HepG2 (cell line): ENCODE measurements around the gene CFAP70. TPM values are rescaled to one million over a fixed set of nuclear protein-coding genes. Genes with fewer than 3 reads are reported as not detected.

Source experiments
- HOXD1 ChIP-seq: sonication (generic); formaldehyde crosslinking; IDR thresholded peaks from 2 replicates; pipeline ENCODE4 v1.5.0; 2020; ENCODE audit warnings: missing genetic modification reagents
- KDM1A ChIP-seq: IDR thresholded peaks from 2 replicates; pipeline ENCODE4 v1.6.1; 2016; ENCODE audit warnings: missing compliant biosample characterization
- MTA1 ChIP-seq: sonication (generic); formaldehyde crosslinking; IDR thresholded peaks from 2 replicates; pipeline ENCODE4 v1.4.0; 2020; ENCODE audit warnings: missing genetic modification reagents, mild to moderate bottlenecking, borderline replicate concordance
- NCOA1 ChIP-seq: sonication (generic); formaldehyde crosslinking; IDR thresholded peaks from 2 replicates; pipeline ENCODE4 v1.9.0; 2021; ENCODE audit warnings: missing genetic modification reagents
- NR2F1 ChIP-seq, 2 experiments: fragments of 450-650 bp in 1 of 2; formaldehyde crosslinking in 1 of 2; IDR thresholded peaks; 2 replicates each; pipeline versions ENCODE4 v1.5.0 to v1.6.1; 2016 to 2020; ENCODE audit warnings: mild to moderate bottlenecking in 1 of 2, missing compliant biosample characterization in 1 of 2, missing genetic modification reagents in 1 of 2, moderate library complexity in 1 of 2
- REL ChIP-seq: sonication (generic); formaldehyde crosslinking; conservative IDR thresholded peaks from 2 replicates; pipeline ENCODE4 v1.8.0; 2022; ENCODE audit warnings: mild to moderate bottlenecking, missing genetic modification reagents, moderate library complexity
- RXRB ChIP-seq: IDR thresholded peaks from 2 replicates; pipeline ENCODE4 v1.6.1; 2016; ENCODE audit warnings: borderline replicate concordance, missing genetic modification reagents, missing compliant biosample characterization
- SMAD9 ChIP-seq: sonication (generic); formaldehyde crosslinking; IDR thresholded peaks from 2 replicates; pipeline ENCODE4 v1.5.1; 2020; ENCODE audit warnings: mild to moderate bottlenecking, missing genetic modification reagents
- ZFYVE20 ChIP-seq: sonication (generic); formaldehyde crosslinking; IDR thresholded peaks from 2 replicates; pipeline ENCODE4 v1.8.0; 2023; ENCODE audit warnings: low read depth, mild to moderate bottlenecking, moderate library complexity, missing genetic modification reagents, borderline replicate concordance
- ZNF691 ChIP-seq: sonication (generic); formaldehyde crosslinking; IDR thresholded peaks from 2 replicates; pipeline ENCODE4 v1.4.0; 2020; ENCODE audit warnings: missing genetic modification reagents, low read depth, mild to moderate bottlenecking, borderline replicate concordance
- ZNF768 ChIP-seq: sonication (generic); formaldehyde crosslinking; IDR thresholded peaks from 2 replicates; pipeline ENCODE4 v1.4.0; 2020; ENCODE audit warnings: missing genetic modification reagents
- ZSCAN30 ChIP-seq: sonication (generic); formaldehyde crosslinking; IDR thresholded peaks from 2 replicates; pipeline ENCODE4 v1.5.0; 2020; ENCODE audit warnings: mild to moderate bottlenecking, missing genetic modification reagents
- polyA plus RNA-seq, 8 experiments: library from polyadenylated mRNA; depleted of rRNA in 3 of 8; stranded (reverse) in 7 of 8; unstranded in 1 of 8; fragments of >200 nt; fragmentation: Illumina TruSeq in 4 of 8; extraction: Trizol in 4 of 8; gene quantifications; 2 replicates each; pipeline versions ENCODE4 v1.2.1 to v1.2.3, GENCODE V29; 2011 to 2016; ENCODE audit warnings: low read depth in 4 of 8, missing spikeins in 1 of 8, mixed read lengths in 1 of 8; ENCODE audit not compliant: insufficient read depth in 1 of 8
- total RNA-seq, 5 experiments: library from RNA; depleted of rRNA; stranded (reverse); fragments of >200 nt; fragmentation: Illumina TruSeq; extraction: Trizol; gene quantifications; 2 replicates each; pipeline ENCODE4 v1.2.3, GENCODE V29; 2016; ENCODE audit warnings: low read depth in 1 of 5

Gene CFAP70
- total and polyA plus RNA-seq, 2 of the 13 experiments (the other 11 are each of a cell fraction or from before 2014, with no cell fraction given): 0.27 to 0.38 TPM

DNA sequence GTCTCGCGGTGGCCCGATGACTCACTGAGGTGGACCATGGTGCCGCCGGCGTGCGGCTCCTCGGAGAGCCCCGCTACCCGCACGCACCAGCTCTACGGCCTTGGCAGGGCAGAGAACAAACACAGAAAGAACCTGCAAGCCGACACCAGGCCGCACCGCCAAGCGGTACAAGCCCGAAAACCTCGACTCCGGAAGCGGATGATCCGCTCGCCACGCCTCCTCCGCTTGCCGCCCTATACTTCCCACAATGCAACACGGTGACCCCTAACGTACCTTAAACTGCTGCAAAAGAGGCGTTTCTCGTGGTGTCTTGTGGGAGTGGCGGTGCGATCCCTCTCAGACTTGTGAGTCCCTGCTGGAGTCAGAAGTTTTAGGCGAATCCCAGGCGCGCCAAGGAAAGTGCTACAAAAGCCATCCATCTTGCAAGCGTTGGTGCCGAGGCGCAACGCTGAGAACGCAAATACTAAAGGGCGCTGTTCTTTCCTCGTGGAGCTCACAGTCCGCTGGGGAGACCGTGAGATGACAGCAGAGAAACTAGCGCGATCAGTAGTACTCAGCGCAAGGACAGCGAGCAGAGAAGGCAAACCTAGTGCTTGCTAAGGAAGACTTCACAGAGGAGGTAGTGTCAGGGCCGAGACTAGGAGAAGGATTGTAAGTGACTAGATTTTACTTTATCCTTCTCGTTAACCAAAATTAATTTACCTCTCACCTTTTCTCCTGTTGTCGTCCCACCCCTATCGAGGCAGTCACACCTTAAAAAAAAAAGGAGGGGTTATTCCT is 106.0 kb downstream of the CFAP70 start, which contains the start of gene MRPS16 (continued):
- TF ChIP-seq NR2F1 (CRISPR knock-in tag; IDR thresholded peaks at IDR 0.05) (peak in 1 of 2 experiments; percentile 36; a peak in 1 of 4 replicates), NCOA1 (CRISPR knock-in tag) (peak; percentile 70; the same call in 1 of the 2 replicates), HOXD1 (CRISPR knock-in tag) (no peak), SMAD9 (CRISPR knock-in tag) (no peak), ZNF691 (CRISPR knock-in tag) (peak; percentile 38; the same call in 1 of the 2 replicates), ZSCAN30 (CRISPR knock-in tag) (peak; percentile 56; the same call in 1 of the 2 replicates), ZFYVE20 (CRISPR knock-in tag) (no peak), MTA1 (CRISPR knock-in tag) (peak; percentile 49; the same call in 1 of the 2 replicates), KDM1A (CRISPR knock-in tag) (no peak), RXRB (CRISPR knock-in tag) (peak; percentile 81), REL (CRISPR knock-in tag) (0 out of 2 replicates have a peak, but pooled peaks have one; percentile 23), ZNF768 (CRISPR knock-in tag) (peak; percentile 52; the same call in 1 of the 2 replicates)
